ENCODE measurements around the gene HNRNPLL.

DNA sequence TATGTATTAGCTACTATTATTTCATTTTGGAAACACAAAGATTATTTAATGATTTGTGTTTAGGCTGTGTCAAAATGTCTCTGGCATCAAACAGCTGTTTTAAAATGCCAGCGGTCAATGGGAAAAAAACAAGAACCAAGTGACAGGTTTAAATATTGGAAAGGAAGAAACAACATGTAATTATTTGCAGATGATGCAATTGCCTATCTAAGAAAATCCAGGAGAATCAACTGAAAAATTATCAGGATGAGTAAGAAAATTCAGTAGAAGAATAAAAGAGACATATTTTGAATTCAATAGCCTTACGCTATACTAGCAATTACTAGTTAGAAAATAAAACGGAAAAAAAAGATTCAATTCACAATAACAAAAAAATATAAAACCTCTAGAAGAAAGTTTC lies 51.6 kb downstream of the HNRNPLL start:
- TF ChIP-seq, protein P1, sequence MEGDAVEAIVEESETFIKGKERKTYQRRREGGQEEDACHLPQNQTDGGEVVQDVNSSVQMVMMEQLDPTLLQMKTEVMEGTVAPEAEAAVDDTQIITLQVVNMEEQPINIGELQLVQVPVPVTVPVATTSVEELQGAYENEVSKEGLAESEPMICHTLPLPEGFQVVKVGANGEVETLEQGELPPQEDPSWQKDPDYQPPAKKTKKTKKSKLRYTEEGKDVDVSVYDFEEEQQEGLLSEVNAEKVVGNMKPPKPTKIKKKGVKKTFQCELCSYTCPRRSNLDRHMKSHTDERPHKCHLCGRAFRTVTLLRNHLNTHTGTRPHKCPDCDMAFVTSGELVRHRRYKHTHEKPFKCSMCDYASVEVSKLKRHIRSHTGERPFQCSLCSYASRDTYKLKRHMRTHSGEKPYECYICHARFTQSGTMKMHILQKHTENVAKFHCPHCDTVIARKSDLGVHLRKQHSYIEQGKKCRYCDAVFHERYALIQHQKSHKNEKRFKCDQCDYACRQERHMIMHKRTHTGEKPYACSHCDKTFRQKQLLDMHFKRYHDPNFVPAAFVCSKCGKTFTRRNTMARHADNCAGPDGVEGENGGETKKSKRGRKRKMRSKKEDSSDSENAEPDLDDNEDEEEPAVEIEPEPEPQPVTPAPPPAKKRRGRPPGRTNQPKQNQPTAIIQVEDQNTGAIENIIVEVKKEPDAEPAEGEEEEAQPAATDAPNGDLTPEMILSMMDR (conservative IDR thresholded peaks at IDR 0.05 in 1 of 2, IDR thresholded peaks at IDR 0.05 in 1 of 2; ENCODE audit: extremely low read depth in 1 of 2, insufficient read depth in 1 of 2, low read depth in 1 of 2, low read length in 2 of 2), result no peak
- no peak for TF ChIP-seq EZH2 (IDR thresholded peaks at IDR 0.05; ENCODE audit: borderline replicate concordance, low read length)
